ENCODE results near the gene ASTN2.

DNA sequence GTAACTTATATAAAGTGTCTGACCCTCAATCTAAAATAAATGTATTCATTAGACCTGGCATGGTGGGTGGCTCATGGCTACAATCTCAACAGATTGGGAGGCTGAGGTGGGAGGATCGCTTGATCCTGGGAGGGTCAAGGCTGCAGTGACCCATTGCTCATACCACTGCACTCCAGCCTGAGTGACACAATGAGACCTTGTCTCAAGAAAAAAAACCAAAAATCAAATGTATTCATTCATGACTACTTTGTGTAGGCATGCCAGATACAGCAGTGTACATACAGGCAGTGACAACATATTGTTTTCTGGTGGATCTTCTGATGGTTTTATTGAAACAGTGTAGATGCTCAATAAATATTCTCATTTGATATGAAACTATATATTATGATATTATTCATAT is 526.8 kb downstream of the ASTN2 start:
- TF ChIP-seq, protein P1, sequence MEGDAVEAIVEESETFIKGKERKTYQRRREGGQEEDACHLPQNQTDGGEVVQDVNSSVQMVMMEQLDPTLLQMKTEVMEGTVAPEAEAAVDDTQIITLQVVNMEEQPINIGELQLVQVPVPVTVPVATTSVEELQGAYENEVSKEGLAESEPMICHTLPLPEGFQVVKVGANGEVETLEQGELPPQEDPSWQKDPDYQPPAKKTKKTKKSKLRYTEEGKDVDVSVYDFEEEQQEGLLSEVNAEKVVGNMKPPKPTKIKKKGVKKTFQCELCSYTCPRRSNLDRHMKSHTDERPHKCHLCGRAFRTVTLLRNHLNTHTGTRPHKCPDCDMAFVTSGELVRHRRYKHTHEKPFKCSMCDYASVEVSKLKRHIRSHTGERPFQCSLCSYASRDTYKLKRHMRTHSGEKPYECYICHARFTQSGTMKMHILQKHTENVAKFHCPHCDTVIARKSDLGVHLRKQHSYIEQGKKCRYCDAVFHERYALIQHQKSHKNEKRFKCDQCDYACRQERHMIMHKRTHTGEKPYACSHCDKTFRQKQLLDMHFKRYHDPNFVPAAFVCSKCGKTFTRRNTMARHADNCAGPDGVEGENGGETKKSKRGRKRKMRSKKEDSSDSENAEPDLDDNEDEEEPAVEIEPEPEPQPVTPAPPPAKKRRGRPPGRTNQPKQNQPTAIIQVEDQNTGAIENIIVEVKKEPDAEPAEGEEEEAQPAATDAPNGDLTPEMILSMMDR (IDR thresholded peaks at IDR 0.05; ENCODE audit: low read length), result no peak
- no peak for TF ChIP-seq EZH2 (IDR thresholded peaks at IDR 0.05; ENCODE audit: borderline replicate concordance, low read length)

All from OCI-LY1 (cell line).